Natural killer cell (primary cell): Measurements from ENCODE around the gene PKP4. TPM values are rescaled to one million over a fixed set of nuclear protein-coding genes. Genes with fewer than 3 reads are reported as not detected.
"Not testable (repeated sequence)": the region's sequence is repeated elsewhere in the genome, so short reads cannot be mapped to it uniquely, and the experiment has no call there.

Experiments
- ATAC-seq, 3 donors: fragments of 150-1000 bp in 2 of 3; fragments of 200-7000 bp in 1 of 3; cut with Tn5 transposase; 1 replicate in 1 of 3; 2 replicates in 2 of 3; pipeline ENCODE4 v1.10.0; 2021; ENCODE audit warnings: mild to moderate bottlenecking in 2 of 3, moderate library complexity in 2 of 3
- DNase-seq, 2 donors: peaks; one replicate each; pipeline versions ENCODE4 v3.0.0 to v3.0.0-alpha.2; 2013 to 2021; ENCODE audit warnings: mixed read lengths in 1 of 2
- H3K27ac ChIP-seq: one replicate; pipeline ENCODE4 v1.5.1; 2013; ENCODE audit warnings: mild to moderate bottlenecking, low read length
- H3K27me3 ChIP-seq: one replicate; pipeline ENCODE4 v1.6.1; 2013; ENCODE audit warnings: low read length; ENCODE audit not compliant: control insufficient read depth, insufficient read depth
- H3K36me3 ChIP-seq: one replicate; pipeline ENCODE4 v1.6.1; 2013; ENCODE audit warnings: low read length; ENCODE audit not compliant: control insufficient read depth, insufficient read depth
- H3K4me1 ChIP-seq: one replicate; pipeline ENCODE4 v1.6.1; 2013; ENCODE audit warnings: low read length; ENCODE audit not compliant: control insufficient read depth, insufficient read depth
- H3K4me3 ChIP-seq: one replicate; pipeline ENCODE4 v1.5.1; 2013; ENCODE audit warnings: low read length
- H3K9me3 ChIP-seq: one replicate; pipeline ENCODE4 v1.6.1; 2013; ENCODE audit warnings: low read length; ENCODE audit not compliant: control insufficient read depth, insufficient read depth
- H3K27ac Mint-ChIP-seq, 2 donors: one replicate each; pipeline ENCODE4 v1.8.0; 2022; ENCODE audit warnings: mild to moderate bottlenecking in 2 of 2, mixed read lengths in 2 of 2, moderate library complexity in 1 of 2
- H3K27me3 Mint-ChIP-seq, 2 donors: one replicate each; pipeline ENCODE4 v1.8.0; 2022; ENCODE audit warnings: low read depth in 2 of 2, mixed read lengths in 2 of 2
- H3K36me3 Mint-ChIP-seq: one replicate; pipeline ENCODE4 v1.8.0; 2022; ENCODE audit warnings: mixed read lengths
- H3K4me1 Mint-ChIP-seq, 2 donors: one replicate each; pipeline ENCODE4 v1.8.0; 2022; ENCODE audit warnings: mixed read lengths in 2 of 2
- H3K4me3 Mint-ChIP-seq: one replicate; pipeline ENCODE4 v1.8.0; 2022; ENCODE audit warnings: mild to moderate bottlenecking, moderate library complexity, mixed read lengths
- H3K9me3 Mint-ChIP-seq, 2 donors: one replicate each; pipeline ENCODE4 v1.8.0; 2022; ENCODE audit warnings: mixed read lengths in 2 of 2
- WGBS: methylation state at CpG from one replicate; pipeline ENCODE4 v1.1.7; 2013; ENCODE audit warnings: missing lambda C conversion rate; ENCODE audit not compliant: insufficient coverage; 5-methylcytosine and 5-hydroxymethylcytosine counted together
- intact Hi-C: fragments of 100-400 bp; cut with micrococcal nuclease; formaldehyde crosslinking; loops from one replicate; pipeline ENCODE4 v1.14.2; 2022
- total RNA-seq, 4 donors: library from RNA; stranded (reverse); fragments of 120-200 nt in 1 of 4; gene quantifications; one replicate each; pipeline versions ENCODE4 v1.2.3 to v1.2.4, GENCODE V29; 2013 to 2022
- TF ChIP-seq, protein P1 (sequence below): fragments of 200-600 bp; IDR thresholded peaks from one replicate; pipeline ENCODE4 v1.8.0; 2022; ENCODE audit warnings: antibody characterized with exemption

Gene PKP4
- total RNA-seq, 3 donors from 2014 or later (not counting 1 experiment from before 2014, with no cell fraction given) = 5.9 to 8.4 (median 7.2) TPM

DNA sequence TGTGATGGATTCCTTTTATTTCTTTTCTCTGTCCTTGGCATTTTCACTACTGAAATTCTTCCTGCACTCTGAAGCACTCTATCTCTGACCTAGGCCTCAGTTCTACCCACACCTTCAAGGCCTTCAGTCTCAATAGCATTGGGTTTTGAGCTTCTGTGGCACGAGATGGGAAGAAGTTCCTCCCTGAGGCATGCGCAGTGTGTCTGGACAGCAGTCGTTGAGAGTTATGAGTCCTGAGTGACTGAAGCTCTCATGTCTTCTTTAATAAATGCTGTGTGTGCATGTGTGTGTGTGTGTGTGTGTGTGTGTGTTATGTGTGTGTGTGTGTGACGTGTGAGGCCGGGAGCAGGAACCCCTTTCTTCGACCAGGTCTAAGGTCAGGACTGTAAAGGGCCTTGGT lies 242.6 kb downstream of the PKP4 start:
- no peaks in the 10 kb centered on the region for H3K27me3 ChIP-seq
- H3K36me3 ChIP-seq = no peaks in the 10 kb centered on the region
- TF ChIP-seq, protein P1, sequence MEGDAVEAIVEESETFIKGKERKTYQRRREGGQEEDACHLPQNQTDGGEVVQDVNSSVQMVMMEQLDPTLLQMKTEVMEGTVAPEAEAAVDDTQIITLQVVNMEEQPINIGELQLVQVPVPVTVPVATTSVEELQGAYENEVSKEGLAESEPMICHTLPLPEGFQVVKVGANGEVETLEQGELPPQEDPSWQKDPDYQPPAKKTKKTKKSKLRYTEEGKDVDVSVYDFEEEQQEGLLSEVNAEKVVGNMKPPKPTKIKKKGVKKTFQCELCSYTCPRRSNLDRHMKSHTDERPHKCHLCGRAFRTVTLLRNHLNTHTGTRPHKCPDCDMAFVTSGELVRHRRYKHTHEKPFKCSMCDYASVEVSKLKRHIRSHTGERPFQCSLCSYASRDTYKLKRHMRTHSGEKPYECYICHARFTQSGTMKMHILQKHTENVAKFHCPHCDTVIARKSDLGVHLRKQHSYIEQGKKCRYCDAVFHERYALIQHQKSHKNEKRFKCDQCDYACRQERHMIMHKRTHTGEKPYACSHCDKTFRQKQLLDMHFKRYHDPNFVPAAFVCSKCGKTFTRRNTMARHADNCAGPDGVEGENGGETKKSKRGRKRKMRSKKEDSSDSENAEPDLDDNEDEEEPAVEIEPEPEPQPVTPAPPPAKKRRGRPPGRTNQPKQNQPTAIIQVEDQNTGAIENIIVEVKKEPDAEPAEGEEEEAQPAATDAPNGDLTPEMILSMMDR = no peak
- WGBS = 95% methylated on average over 6 of the region's 6 CpGs
- Mint-ChIP-seq H3K4me3 (no peak overlapping the region), H3K36me3 (peaks cover 11% of the 10 kb centered on the region), H3K27ac (no peak overlapping the region), H3K27me3 (peaks cover 4 to 14% of the 10 kb centered on the region in 2 donors), H3K4me1 (no peaks in the 10 kb centered on the region), H3K9me3 (no peaks in the 10 kb centered on the region)
- intact Hi-C loops = no loop called here
- H3K4me1 ChIP-seq = no peaks in the 10 kb centered on the region
- no peak overlapping the region for H3K27ac ChIP-seq
- H3K9me3 ChIP-seq = no peaks in the 10 kb centered on the region
- H3K4me3 ChIP-seq = no peak overlapping the region
- DNase-seq (no peak), ATAC-seq (no peak)

DNA sequence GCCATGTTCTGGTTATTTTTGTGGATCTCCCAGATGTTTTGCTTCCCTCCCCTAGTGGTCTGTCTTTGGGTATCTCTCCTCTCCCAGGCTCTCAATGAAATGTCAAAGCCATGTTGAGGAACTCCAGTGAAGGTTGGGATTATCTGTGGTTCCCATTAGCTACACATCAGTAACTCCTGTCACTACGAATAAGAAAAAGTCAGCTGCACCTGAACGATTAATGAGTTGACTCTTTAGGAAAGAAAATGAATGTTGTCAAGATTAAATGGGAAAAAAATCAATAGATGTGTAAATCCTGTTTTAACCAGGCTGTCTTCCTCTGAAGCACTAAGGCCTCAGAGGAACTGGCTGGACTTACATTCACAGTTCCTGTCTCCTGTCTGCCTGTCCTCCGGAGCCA lies 244.3 kb downstream of the PKP4 start:
- TF ChIP-seq, protein P1 = no peak
- H3K4me3 Mint-ChIP-seq = no peak overlapping the region
- DNase-seq = no peak
- ATAC-seq = no peak
- no peak overlapping the region for H3K27ac Mint-ChIP-seq
- Histone ChIP-seq H3K9me3 (no peaks in the 10 kb centered on the region), H3K27me3 (no peaks in the 10 kb centered on the region), H3K4me3 (no peak overlapping the region), H3K4me1 (no peaks in the 10 kb centered on the region), H3K27ac (no peak overlapping the region), H3K36me3 (no peaks in the 10 kb centered on the region)
- intact Hi-C loops = no loop called here
- no peaks in the 10 kb centered on the region for H3K9me3 Mint-ChIP-seq
- 90% methylated on average over 3 of the region's 3 CpGs for WGBS
- H3K36me3 Mint-ChIP-seq = peaks cover 11% of the 10 kb centered on the region
- peaks cover 4 to 25% of the 10 kb centered on the region in 2 donors for H3K27me3 Mint-ChIP-seq
- H3K4me1 Mint-ChIP-seq = no peaks in the 10 kb centered on the region

- Mint-ChIP-seq H3K4me1 (no peaks in the 10 kb centered on the region), H3K36me3 (no peaks in the 10 kb centered on the region), H3K27ac (no peak overlapping the region), H3K27me3 (peaks cover 0 to 14% of the 10 kb centered on the region in 2 donors), H3K4me3 (no peak overlapping the region), H3K9me3 (no peaks in the 10 kb centered on the region)
- DNase-seq (no peak), ATAC-seq (no peak)
- H3K27ac ChIP-seq = no peak overlapping the region
- intact Hi-C loops = no loop called here
- no peaks in the 10 kb centered on the region for H3K36me3 ChIP-seq
- H3K27me3 ChIP-seq = no peaks in the 10 kb centered on the region
- H3K4me3 ChIP-seq = no peak overlapping the region
- no peaks in the 10 kb centered on the region for H3K4me1 ChIP-seq
- TF ChIP-seq, protein P1 = no peak
- no peaks in the 10 kb centered on the region for H3K9me3 ChIP-seq
- 79% methylated on average over 9 of the region's 9 CpGs for WGBS
Observed at GRCh38 chr2:158702740-158703139, 246.0 kb downstream of the PKP4 start.

DNA sequence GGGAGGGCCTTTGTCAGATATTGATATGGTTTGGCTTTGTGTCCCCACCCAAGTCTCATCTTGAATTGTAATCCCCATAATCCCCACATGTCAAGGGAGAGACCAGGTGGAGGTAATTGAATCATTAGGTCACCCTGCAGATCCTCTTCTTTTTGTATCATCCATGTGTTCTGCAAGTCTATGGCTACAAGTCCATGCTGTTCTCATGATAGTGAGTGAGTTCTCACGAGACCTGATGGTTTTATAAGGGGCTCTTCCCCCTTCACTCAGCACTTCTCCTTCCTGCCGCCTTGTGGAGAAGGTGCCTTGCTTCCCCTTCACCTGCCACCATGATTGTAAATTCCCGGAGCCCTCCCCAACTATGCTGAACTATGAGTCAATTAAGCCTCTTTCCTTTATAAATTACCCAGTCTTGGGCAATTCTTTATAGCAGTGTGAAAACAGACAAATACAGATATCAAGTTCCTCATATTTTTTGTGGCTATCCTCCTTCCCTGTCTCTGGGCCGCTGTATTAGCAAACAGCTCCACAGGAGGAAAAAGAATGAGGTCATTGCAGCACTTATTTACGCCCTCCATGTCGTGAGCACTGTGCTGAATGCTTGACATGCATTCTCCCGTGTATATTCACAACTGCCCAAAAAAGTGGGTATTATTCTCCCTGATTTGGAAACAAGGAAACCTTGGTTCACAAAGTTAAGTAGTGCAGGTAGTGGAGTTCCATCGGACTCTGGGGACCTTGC lies 248.1 kb downstream of the PKP4 start:
- H3K4me3 ChIP-seq, intact Hi-C loops, H3K36me3 Mint-ChIP-seq, H3K27ac Mint-ChIP-seq, H3K27ac ChIP-seq, H3K27me3 ChIP-seq, H3K4me3 Mint-ChIP-seq, H3K36me3 ChIP-seq, H3K4me1 Mint-ChIP-seq, H3K9me3 ChIP-seq, H3K9me3 Mint-ChIP-seq, DNase-seq, ATAC-seq, H3K4me1 ChIP-seq: not testable (repeated sequence)
- H3K27me3 Mint-ChIP-seq = peaks cover 0 to 11% of the 10 kb centered on the region in 2 donors
- WGBS = 92% methylated on average over 8 of the region's 8 CpGs
